ENCODE measurements around the gene COL21A1. TPM values are rescaled to one million over a fixed set of nuclear protein-coding genes. Genes with fewer than 3 reads are reported as not detected.

The COL21A1 gene
- 0.65 and 1.8 TPM in 2 replicates for total RNA-seq

DNA sequence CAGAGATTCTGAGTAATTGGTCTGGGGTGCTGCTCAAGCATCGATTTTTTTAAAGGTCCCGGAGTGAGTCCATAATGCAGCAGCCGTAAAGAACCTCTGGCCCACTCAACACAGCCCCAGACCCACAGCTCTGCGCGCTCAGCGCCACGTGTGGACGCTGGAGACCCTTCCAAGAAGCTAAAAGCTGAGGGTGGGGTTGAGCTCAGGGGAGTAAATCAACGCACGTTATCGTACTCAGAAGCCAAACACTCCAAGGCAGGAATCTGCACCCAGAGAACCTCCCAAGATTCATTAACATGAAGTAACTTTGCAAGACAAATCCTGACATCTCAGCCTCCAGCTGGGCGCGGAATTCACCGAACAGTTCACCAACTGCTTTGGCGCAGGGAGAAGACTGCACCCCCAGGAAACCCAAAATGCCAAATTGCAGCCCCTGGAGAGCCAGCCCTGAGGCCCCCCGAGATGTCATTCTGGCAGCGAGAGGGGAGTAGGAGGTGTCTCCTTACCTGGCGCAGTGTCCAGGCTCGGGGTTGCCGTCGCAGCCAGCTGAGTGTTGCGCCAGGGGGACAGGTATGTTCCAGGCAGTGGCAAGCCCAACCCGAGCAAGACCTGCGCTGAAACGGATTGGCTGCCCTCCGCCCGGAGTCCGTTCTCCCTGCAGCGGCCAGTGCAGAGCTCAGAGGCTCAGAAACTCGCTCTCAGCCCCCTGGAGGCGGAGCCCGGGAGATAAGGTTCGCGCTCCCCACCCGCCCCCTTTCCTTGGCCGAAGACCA lies at the start of gene COL21A1:
TSS of gene COL21A1 (minus strand) at position 700 of the 773 bp plus-strand sequence. CDS start 64,962 bp downstream, outside the sequence.

